ENCODE results near the gene PTCD1. TPM values are rescaled to one million over a fixed set of nuclear protein-coding genes. Genes with fewer than 3 reads are reported as not detected.

Gene PTCD1
- total RNA-seq, 1 donor from 2014 or later: 5.8 TPM

GRCh38 chr7:99379043-99379577 lies 59.5 kb downstream of the PTCD1 start:
- H2AFZ ChIP-seq (ENCODE audit: low read depth, low read length): no peak overlapping the region
- H3K4me3 ChIP-seq (ENCODE audit: insufficient read depth, low read depth, low read length): no peak overlapping the region
- peaks cover 21% of the 10 kb centered on the region for H3K4me1 ChIP-seq (ENCODE audit: insufficient read depth, low read length)
- Mint-ChIP-seq H3K36me3 (ENCODE audit: low read depth, unreplicated experiment) (peaks cover 9% of the 10 kb centered on the region), H3K9me3 (ENCODE audit: unreplicated experiment) (no peaks in the 10 kb centered on the region), H3K4me1 (ENCODE audit: low read depth, unreplicated experiment) (peaks cover 17% of the 10 kb centered on the region), H3K27me3 (ENCODE audit: low read depth, unreplicated experiment) (no peaks in the 10 kb centered on the region), H3K27ac (ENCODE audit: unreplicated experiment) (peak overlapping the region; percentile 54), H3K4me3 (ENCODE audit: unreplicated experiment) (no peak overlapping the region)
- peaks cover 67% of the 10 kb centered on the region for H3K79me2 ChIP-seq (ENCODE audit: insufficient read depth, low read length)
- DNase-seq (ENCODE audit: low read depth) (peak; percentile 84), FAIRE-seq (peak; percentile 17)
- peak overlapping the region; percentile 59 for H3K4me2 ChIP-seq (ENCODE audit: low read length)
- TF ChIP-seq CTCF (IDR thresholded peaks at IDR 0.05; ENCODE audit: insufficient read depth, low read depth, low read length): no peak
- TF ChIP-seq EZH2 (IDR thresholded peaks at IDR 0.05; ENCODE audit: insufficient read depth, low read length): no peak
- H3K27me3 ChIP-seq (ENCODE audit: insufficient read depth, low read length): no peaks in the 10 kb centered on the region
- H3K9ac ChIP-seq (ENCODE audit: low read length): peak overlapping the region; percentile 36
- H3K9me3 ChIP-seq (ENCODE audit: insufficient read depth, low read depth, low read length): no peaks in the 10 kb centered on the region
- peaks cover 71% of the 10 kb centered on the region for H4K20me1 ChIP-seq (ENCODE audit: insufficient read depth, low read length)
- peak overlapping the region; percentile 57 for H3K27ac ChIP-seq (ENCODE audit: low read depth, low read length)
- H3K36me3 ChIP-seq (ENCODE audit: insufficient read depth, low read length): peaks cover 4% of the 10 kb centered on the region

GRCh38 chr7:99375070-99375807 lies 63.4 kb downstream of the PTCD1 start:
- no peak for FAIRE-seq
- Histone ChIP-seq H3K4me3 (ENCODE audit: insufficient read depth, low read depth, low read length) (peak overlapping the region; percentile 70), H3K4me1 (ENCODE audit: insufficient read depth, low read length) (peaks cover 17% of the 10 kb centered on the region), H3K79me2 (ENCODE audit: insufficient read depth, low read length) (peaks cover 31% of the 10 kb centered on the region), H3K36me3 (ENCODE audit: insufficient read depth, low read length) (peaks cover 4% of the 10 kb centered on the region), H3K9ac (ENCODE audit: low read length) (peak overlapping the region; percentile 74), H4K20me1 (ENCODE audit: insufficient read depth, low read length) (peaks cover 38% of the 10 kb centered on the region), H3K27me3 (ENCODE audit: insufficient read depth, low read length) (no peaks in the 10 kb centered on the region), H3K4me2 (ENCODE audit: low read length) (peak overlapping the region; percentile 93), H3K27ac (ENCODE audit: low read depth, low read length) (no peak overlapping the region), H2AFZ (ENCODE audit: low read depth, low read length) (no peak overlapping the region), H3K9me3 (ENCODE audit: insufficient read depth, low read depth, low read length) (no peaks in the 10 kb centered on the region)
- H3K36me3 Mint-ChIP-seq (ENCODE audit: low read depth, unreplicated experiment): peaks cover 2% of the 10 kb centered on the region
- no peaks in the 10 kb centered on the region for H3K9me3 Mint-ChIP-seq (ENCODE audit: unreplicated experiment)
- H3K27me3 Mint-ChIP-seq (ENCODE audit: low read depth, unreplicated experiment): no peaks in the 10 kb centered on the region
- peaks cover 12% of the 10 kb centered on the region for H3K4me1 Mint-ChIP-seq (ENCODE audit: low read depth, unreplicated experiment)
- TF ChIP-seq CTCF (IDR thresholded peaks at IDR 0.05; ENCODE audit: insufficient read depth, low read depth, low read length) (no peak), EZH2 (IDR thresholded peaks at IDR 0.05; ENCODE audit: insufficient read depth, low read length) (no peak)
- H3K27ac Mint-ChIP-seq (ENCODE audit: unreplicated experiment): no peak overlapping the region
- H3K4me3 Mint-ChIP-seq (ENCODE audit: unreplicated experiment): peak overlapping the region; percentile 85
- peak; percentile 36 for DNase-seq (ENCODE audit: low read depth)
